Spleen (tissue), 11 donors: Measurements from ENCODE around the gene SLC25A28. TPM values are rescaled to one million over a fixed set of nuclear protein-coding genes. Genes with fewer than 3 reads are reported as not detected.

Experiments used
- DNase-seq: peaks from one replicate; pipeline ENCODE4 v3.0.0-alpha.2; 2020
- H3K27ac ChIP-seq, 8 donors: fragments of 200-600 bp; sonication (generic) in 7 of 8; 1 replicate in 4 of 8; 2 replicates in 4 of 8; pipeline versions ENCODE4 v1.5.0 to v1.8.0; 2016 to 2021; ENCODE audit warnings: inconsistent platforms in 4 of 8, mild to moderate bottlenecking in 4 of 8, moderate library complexity in 1 of 8
- H3K27me3 ChIP-seq, 7 donors: fragments of 200-600 bp; sonication (generic) in 6 of 7; replicated peaks in 1 of 7; 1 replicate in 4 of 7; 2 replicates in 3 of 7; pipeline versions ENCODE4 v1.5.0 to v1.8.0; 2016 to 2021; ENCODE audit warnings: inconsistent platforms in 3 of 7, mild to moderate bottlenecking in 1 of 7
- H3K36me3 ChIP-seq, 6 donors: fragments of 200-600 bp; sonication (generic) in 5 of 6; 1 replicate in 4 of 6; 2 replicates in 2 of 6; pipeline versions ENCODE4 v1.5.0 to v1.8.0; 2016 to 2021; ENCODE audit warnings: inconsistent platforms in 2 of 6
- H3K4me1 ChIP-seq, 6 donors: fragments of 200-600 bp; sonication (generic) in 5 of 6; 1 replicate in 3 of 6; 2 replicates in 3 of 6; pipeline versions ENCODE4 v1.5.0 to v1.8.0; 2016 to 2021; ENCODE audit warnings: inconsistent platforms in 3 of 6
- H3K4me3 ChIP-seq, 8 donors: fragments of 200-600 bp; sonication (generic) in 7 of 8; 1 replicate in 4 of 8; 2 replicates in 4 of 8; pipeline versions ENCODE4 v1.5.0 to v1.8.0; 2016 to 2021; ENCODE audit warnings: inconsistent platforms in 4 of 8, mild to moderate bottlenecking in 4 of 8, moderate library complexity in 2 of 8
- H3K9me3 ChIP-seq, 8 donors: fragments of 200-600 bp; sonication (generic) in 7 of 8; 1 replicate in 4 of 8; 2 replicates in 4 of 8; pipeline versions ENCODE4 v1.5.0 to v1.8.0; 2016 to 2021; ENCODE audit warnings: inconsistent platforms in 4 of 8
- POLR2A ChIP-seq, 3 donors: fragments of 450-650 bp; IDR thresholded peaks; one replicate each; pipeline ENCODE4 v1.5.1; 2017; ENCODE audit warnings: antibody characterized with exemption in 3 of 3, mild to moderate bottlenecking in 1 of 3
- POLR2AphosphoS5 ChIP-seq, 3 donors: sonication (generic); formaldehyde crosslinking; IDR thresholded peaks; one replicate each; pipeline ENCODE4 v1.5.1; 2017; ENCODE audit warnings: antibody characterized with exemption in 3 of 3
- WGBS, 5 donors: extraction: QIAGEN DNeasy Blood & Tissue Kit in 3 of 5; methylation state at CpG; one replicate each; pipeline versions ENCODE4 v1.1.5 to v1.1.7; 2013 to 2018; 5-methylcytosine and 5-hydroxymethylcytosine counted together
- intact Hi-C: fragments of 100-400 bp; cut with DNase I; formaldehyde crosslinking; loops from one replicate; pipeline ENCODE4 v1.15.0; 2023; ENCODE audit warnings: low total_unique reads
- polyA plus RNA-seq, 3 donors: library from polyadenylated mRNA; stranded (reverse); fragments of 200-250 nt; gene quantifications; one replicate each; pipeline ENCODE4 v1.2.1, GENCODE V29; 2013
- total RNA-seq, 7 donors: library from RNA; depleted of rRNA in 3 of 7; stranded (reverse); fragments of >200 nt in 3 of 7; fragmentation: NEBNext Ultra II Directional in 4 of 7; extraction: Animal tissue kit (Norgen Biotek cat#: 25700) in 4 of 7; gene quantifications; one replicate each; pipeline versions ENCODE4 v1.1.0 to v1.2.1, GENCODE V29; 2016 to 2021
- TF ChIP-seq, protein P1 (sequence below), 11 experiments: fragments of 200-600 bp in 7 of 11; fragments of 450-650 bp in 4 of 11; sonication (generic) in 4 of 11; IDR thresholded peaks in 8 of 11; conservative IDR thresholded peaks in 3 of 11; 1 replicate in 7 of 11; 2 replicates in 4 of 11; pipeline versions ENCODE4 v1.4.0 to v1.8.0; 2016 to 2021; ENCODE audit warnings: antibody characterized with exemption in 11 of 11, inconsistent platforms in 4 of 11, mild to moderate bottlenecking in 1 of 11
- donor health status: healthy with polysubstance abuse.
- donor health status: DM: no; HTN: no; CAD: no; lungs with moderate emphysema.
- donor health status: DM: no; HTN: no; CAD: no.
- donor health status: Bipolar disorder and iron deficiency.
- donor health status: healthy.
- donor health status: DM: no; HTN: no; CAD: no.
- donor health status: DM: yes; HTN: yes; CAD: no.

Gene SLC25A28
- total and polyA plus RNA-seq, 10 donors: 33.9 to 120 (median 56.3) TPM

DNA sequence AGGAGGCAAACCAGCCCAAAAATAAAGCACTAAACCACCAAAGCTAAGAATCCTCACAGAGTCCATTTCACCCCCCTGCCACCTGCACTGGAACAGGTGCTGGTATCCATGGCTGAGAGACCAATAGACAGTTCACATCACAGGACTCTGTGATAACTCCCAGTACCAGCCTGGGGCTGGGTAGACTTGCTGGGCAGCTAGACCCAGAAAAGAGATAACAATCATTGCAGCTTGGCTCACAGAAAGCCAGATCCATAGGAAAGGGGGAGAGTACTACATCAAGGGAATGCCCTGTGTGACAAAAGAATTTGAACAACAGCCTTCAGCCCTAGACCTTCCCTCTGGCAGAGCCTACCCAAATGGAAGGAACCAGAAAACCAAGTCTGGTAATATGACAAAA is 13.6 kb upstream of the SLC25A28 start:
- Histone ChIP-seq H3K27me3 (peaks cover 0 to 14% (median 0%) of the 10 kb centered on the region in 7 donors), H3K4me1 (no peaks in the 10 kb centered on the region), H3K9me3 (no peaks in the 10 kb centered on the region), H3K27ac (no peak overlapping the region), H3K36me3 (no peaks in the 10 kb centered on the region), H3K4me3 (no peak overlapping the region)
- no peak for DNase-seq
- TF ChIP-seq POLR2AphosphoS5 (IDR thresholded peaks at IDR 0.05) (no peak), POLR2A (IDR thresholded peaks at IDR 0.05) (no peak)
- TF ChIP-seq, protein P1, sequence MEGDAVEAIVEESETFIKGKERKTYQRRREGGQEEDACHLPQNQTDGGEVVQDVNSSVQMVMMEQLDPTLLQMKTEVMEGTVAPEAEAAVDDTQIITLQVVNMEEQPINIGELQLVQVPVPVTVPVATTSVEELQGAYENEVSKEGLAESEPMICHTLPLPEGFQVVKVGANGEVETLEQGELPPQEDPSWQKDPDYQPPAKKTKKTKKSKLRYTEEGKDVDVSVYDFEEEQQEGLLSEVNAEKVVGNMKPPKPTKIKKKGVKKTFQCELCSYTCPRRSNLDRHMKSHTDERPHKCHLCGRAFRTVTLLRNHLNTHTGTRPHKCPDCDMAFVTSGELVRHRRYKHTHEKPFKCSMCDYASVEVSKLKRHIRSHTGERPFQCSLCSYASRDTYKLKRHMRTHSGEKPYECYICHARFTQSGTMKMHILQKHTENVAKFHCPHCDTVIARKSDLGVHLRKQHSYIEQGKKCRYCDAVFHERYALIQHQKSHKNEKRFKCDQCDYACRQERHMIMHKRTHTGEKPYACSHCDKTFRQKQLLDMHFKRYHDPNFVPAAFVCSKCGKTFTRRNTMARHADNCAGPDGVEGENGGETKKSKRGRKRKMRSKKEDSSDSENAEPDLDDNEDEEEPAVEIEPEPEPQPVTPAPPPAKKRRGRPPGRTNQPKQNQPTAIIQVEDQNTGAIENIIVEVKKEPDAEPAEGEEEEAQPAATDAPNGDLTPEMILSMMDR (IDR thresholded peaks at IDR 0.05 in 8 of 11, conservative IDR thresholded peaks at IDR 0.05 in 3 of 11): no peak
- intact Hi-C loops: no loop called here

DNA sequence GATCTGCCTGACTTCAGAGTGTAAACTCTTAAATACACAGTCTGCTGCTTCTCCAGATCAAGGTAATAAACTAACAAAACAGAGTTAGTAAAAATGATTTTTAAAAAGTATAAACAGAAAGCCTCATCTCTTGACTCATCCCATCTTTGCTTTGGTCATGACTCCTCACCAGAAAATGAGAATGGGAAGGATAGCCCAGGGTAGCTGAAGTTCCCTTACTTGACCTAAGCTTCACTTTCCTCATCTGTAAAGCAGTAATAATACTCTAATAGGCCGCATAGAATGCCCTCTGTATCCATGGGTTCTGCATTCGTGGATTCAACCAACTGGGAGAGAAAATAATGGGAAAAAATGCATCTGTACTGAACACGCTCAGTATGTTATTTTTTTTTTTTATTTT is 11.3 kb upstream of the SLC25A28 start:
- peaks cover 0 to 14% (median 0%) of the 10 kb centered on the region in 7 donors for H3K27me3 ChIP-seq
- H3K4me3 ChIP-seq: no peak overlapping the region
- H3K4me1 ChIP-seq: no peaks in the 10 kb centered on the region
- TF ChIP-seq POLR2AphosphoS5 (IDR thresholded peaks at IDR 0.05): no peak
- no peak for TF ChIP-seq POLR2A (IDR thresholded peaks at IDR 0.05)
- TF ChIP-seq, protein P1 (IDR thresholded peaks at IDR 0.05 in 8 of 11, conservative IDR thresholded peaks at IDR 0.05 in 3 of 11): no peak
- H3K9me3 ChIP-seq: no peaks in the 10 kb centered on the region
- 84 to 97% (median 87%) methylated on average over 3 of the region's 3 CpGs for WGBS, 5 donors
- no peak for DNase-seq
- no peak overlapping the region for H3K27ac ChIP-seq
- no peaks in the 10 kb centered on the region for H3K36me3 ChIP-seq
- intact Hi-C loops: no loop called here

DNA sequence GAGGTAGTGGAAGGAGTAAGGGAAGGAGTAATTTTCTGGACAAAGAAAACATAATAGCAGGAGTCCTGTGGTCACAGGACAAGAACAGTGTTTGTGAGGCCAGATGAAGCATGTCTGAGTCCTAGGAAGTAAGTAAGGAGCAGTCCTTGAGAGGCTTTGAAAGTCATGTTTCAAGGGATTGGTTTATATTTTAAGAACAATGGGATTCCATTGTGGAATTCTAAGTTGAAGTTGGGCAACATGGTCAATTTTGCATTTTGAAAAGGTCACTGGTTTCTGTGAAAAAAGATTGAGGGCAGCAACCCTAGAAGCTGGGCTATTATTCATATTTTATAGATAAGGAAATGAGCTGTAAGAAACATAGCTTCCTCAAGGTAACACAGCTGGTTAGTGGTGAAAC is 10.8 kb upstream of the SLC25A28 start:
- no peaks in the 10 kb centered on the region for H3K4me1 ChIP-seq
- H3K27me3 ChIP-seq: peaks cover 0 to 14% (median 0%) of the 10 kb centered on the region in 7 donors
- no peaks in the 10 kb centered on the region for H3K9me3 ChIP-seq
- TF ChIP-seq, protein P1 (IDR thresholded peaks at IDR 0.05 in 8 of 11, conservative IDR thresholded peaks at IDR 0.05 in 3 of 11): no peak
- TF ChIP-seq POLR2A (IDR thresholded peaks at IDR 0.05) (no peak), POLR2AphosphoS5 (IDR thresholded peaks at IDR 0.05) (no peak)
- no peak overlapping the region for H3K4me3 ChIP-seq
- no peak for DNase-seq
- intact Hi-C loops: no loop called here
- no peak overlapping the region for H3K27ac ChIP-seq
- H3K36me3 ChIP-seq: no peaks in the 10 kb centered on the region

DNA sequence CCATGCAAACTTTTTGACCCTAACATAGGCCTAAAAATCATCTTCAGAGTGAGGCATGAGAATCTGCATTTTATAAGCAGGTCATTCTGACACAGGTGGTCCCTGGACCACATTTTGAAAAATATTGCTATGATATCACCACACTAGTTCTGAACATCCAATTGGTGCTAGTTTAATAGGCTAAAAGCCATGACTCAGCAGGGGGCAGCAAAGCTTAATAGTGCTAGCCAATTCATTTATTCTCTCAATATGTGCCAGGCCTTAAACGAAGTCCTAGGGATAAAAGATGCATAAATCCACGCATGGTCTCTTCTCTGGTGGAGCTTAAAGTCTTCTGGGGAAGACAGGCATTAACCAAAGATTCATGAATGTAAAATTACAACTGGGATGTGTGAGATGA is 10.2 kb upstream of the SLC25A28 start:
- TF ChIP-seq, protein P1 (IDR thresholded peaks at IDR 0.05 in 8 of 11, conservative IDR thresholded peaks at IDR 0.05 in 3 of 11): peak in 5 of 11 experiments; percentile 26 to 50 (median 30)
- TF ChIP-seq POLR2A (IDR thresholded peaks at IDR 0.05): no peak
- Histone ChIP-seq H3K27me3 (peaks cover 0 to 14% (median 0%) of the 10 kb centered on the region in 7 donors), H3K9me3 (no peaks in the 10 kb centered on the region), H3K4me1 (no peaks in the 10 kb centered on the region), H3K27ac (no peak overlapping the region), H3K4me3 (no peak overlapping the region), H3K36me3 (no peaks in the 10 kb centered on the region)
- DNase-seq: no peak
- WGBS, 5 donors: 8 to 48% (median 28%) methylated on average over 2 of the region's 2 CpGs
- intact Hi-C loops: no loop called here
